Activated T-cell treated with anti-CD3 and anti-CD28 coated beads for 48 hours (primary cell): Measurements from ENCODE around the gene CAPN2.

Experiments used
- DNase-seq: peaks from one replicate; pipeline ENCODE4 v3.0.0-alpha.2; 2020; ENCODE audit warnings: low read depth

The CAPN2 gene

GRCh38 chr1:223712194-223712849 lies at the start of gene CAPN2:
CAPN2 (plus strand) TSS chr1:223712539; CDS start chr1:223712641, 102 bp downstream.
- DNase-seq, result peak; percentile 60

DNA sequence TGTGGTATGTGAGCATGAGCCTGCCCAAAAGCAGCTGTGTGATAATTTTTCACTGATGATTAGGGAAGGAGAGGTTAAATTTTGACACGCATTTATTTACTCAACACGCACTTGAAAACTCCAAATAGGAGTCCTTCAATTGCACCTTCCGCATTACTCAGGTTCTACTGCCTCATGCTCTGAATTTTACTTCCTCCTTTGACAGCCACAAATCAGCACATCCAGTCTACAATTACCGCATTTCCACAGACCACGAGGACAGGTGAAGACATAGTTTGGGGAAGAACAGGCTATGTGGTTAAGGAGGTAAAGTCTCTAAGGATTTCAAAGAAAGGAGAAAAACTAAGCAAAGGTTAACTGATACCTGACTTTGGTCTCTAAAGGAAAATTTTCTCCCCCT lies 49.4 kb upstream of the CAPN2 start:
- no peak for DNase-seq

DNA sequence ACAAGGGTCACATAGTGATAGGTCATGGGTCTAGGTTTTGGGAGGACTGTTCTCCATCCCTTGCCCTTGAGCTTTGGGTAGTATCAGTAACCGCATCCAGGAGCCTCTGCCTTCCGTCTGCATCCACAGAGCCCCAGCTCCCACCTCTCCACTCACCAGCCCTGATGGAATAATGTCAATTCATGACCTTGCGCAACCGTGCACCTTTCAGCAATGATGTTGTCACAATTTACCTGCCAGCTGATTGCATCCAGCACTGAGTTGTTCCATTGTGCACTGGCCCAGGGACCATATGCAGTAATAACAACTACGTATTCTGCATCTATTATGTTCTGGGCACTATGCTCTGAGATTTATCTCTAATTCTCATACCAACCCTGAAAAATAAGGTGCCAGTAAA lies 48.2 kb upstream of the CAPN2 start:
- DNase-seq, result no peak

GRCh38 chr1:223665592-223666312 lies 46.6 kb upstream of the CAPN2 start, which contains the start of gene CAPN8:
CAPN8 (minus strand) TSS chr1:223665701; CDS start chr1:223665646, 55 bp downstream.
- DNase-seq, result no peak

GRCh38 chr1:223667484-223668182 lies 44.7 kb upstream of the CAPN2 start:
- DNase-seq, result no peak

DNA sequence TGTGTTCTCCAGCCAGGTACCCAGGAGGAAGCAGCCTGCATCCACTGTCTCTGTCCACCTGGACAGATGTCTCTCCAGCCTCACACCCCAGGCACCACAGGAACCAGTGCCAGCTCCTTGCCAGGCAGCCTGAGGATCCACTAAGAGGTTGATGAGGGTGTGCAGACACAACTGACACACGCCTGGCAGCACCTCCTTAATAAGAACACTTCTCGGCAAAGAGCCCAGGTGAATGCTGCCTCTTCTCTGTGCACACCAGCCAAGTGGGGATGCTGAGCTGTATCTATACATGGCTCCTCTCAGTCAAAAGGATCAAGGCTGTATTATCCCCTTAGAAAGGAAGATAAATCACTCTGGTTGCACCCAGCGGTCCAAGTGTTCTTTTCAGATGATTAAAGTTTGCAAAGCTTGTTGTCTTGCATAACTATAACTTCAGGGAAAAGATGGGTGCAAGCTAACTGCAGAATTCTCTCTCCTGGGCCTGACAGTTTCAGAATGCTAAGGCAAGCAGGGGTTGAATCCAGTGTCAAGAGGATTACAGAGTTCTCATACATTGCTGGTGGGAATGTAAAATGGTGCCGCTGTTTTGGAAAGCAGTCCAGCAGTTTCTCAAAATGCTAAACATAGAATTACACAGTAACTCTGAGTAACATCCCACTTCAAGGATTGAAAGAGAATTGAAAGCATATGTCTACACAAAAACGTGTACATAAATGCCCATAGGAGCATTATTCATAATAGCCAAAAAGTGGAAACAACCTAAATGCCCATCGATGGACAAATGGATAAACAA lies 43.1 kb upstream of the CAPN2 start:
- DNase-seq, result no peak

DNA sequence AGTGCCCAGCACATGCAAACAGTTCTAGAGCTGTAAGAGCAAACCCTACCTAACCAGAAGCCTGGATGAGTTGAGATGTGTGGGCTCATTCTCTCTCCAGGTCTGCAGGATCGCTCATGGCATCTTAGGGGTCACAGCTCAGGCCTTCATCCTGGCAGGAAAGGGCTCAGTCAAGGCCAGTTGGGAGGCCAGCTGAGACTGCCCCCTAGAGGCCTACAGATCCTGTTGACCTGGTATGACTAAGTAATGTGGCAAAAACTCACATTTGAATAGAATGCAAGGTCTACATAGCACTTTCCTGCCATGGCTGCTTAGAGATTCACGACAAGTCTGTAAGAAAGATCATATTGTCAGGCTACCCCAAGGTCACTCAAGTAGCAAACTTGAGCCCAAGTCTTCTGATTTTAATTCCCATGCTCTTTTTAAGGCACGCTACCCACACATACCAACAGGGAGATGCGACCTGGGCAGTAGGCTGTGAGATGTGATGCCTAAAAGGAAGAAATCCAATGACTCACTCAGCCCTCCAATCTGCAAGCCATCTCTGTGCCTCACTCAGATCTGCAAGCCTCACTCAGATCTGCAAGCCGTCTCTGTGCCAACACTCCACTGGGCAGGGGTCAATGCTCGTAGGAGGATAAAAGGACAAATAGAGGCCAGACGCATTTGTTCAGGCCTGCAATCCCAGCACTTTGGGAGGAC lies 41.7 kb upstream of the CAPN2 start:
- DNase-seq, result no peak

GRCh38 chr1:223674119-223674890 lies 38.0 kb upstream of the CAPN2 start:
- DNase-seq, result no peak

- DNase-seq, result no peak
Measured at GRCh38 chr1:223678841-223679240, 33.5 kb upstream of the CAPN2 start.

- DNase-seq, result no peak
Measured at GRCh38 chr1:223680188-223680587, 32.2 kb upstream of the CAPN2 start.

GRCh38 chr1:223682502-223682901 lies 29.8 kb upstream of the CAPN2 start:
- no peak for DNase-seq

DNA sequence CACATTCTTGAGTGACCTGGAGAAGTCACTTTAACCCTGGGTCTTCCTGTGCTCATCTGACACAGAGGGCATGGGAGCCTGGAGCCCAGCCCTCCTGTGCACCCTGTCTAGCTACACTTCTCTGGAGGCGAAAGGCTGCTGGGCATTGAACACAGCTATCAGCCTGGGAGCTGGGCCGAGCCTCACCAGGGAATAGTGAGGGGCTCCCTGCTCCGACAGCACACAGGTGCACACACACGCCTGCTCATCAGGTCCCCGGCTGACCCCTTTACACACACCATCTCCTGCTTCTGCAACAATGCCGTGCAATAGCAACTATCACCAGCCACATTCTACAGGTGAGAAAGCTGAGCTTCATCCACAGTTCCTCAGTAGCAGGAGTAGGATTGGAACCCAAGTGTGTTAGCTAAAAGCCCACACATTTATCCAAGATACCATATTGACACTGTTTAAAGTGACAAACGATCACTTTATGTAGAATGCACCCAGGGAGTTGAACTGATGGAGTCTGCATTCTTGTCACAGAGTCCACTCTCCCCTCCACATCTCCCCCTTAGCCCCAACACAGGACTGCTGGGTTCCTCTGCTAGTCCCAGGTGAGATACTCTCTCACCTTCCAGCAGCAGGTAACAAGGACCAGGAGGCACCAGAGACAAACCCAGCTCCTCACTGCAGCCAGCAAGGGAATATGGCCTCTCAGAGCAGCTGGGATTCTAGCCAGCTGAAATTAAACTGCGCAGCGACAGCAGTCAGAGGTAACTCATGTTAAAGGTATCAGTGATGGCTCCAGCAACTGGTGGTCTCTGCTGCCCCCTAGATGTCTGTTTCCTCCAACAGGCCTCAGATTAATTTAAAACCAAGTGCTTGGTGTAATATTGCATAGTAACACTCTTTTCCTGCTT lies 28.5 kb upstream of the CAPN2 start:
- DNase-seq, result peak; percentile 34

DNA sequence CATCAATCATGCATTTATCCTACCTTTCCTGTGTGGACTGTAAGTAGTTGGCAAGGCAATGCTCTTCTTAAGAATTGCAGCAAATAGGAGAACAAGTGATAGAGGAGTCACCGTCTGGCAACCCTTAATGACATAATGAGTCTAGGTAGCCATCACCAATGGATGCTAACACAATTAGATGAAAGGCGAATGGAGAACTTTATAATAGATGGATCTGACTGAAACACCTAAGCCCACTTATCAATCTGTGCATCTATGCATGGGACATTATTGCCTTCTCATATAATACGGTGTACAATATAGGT lies 27.9 kb upstream of the CAPN2 start:
- no peak for DNase-seq

GRCh38 chr1:223691121-223691520 lies 21.2 kb upstream of the CAPN2 start:
- DNase-seq, result no peak

GRCh38 chr1:223695014-223695548 lies 17.3 kb upstream of the CAPN2 start:
- no peak for DNase-seq

- no peak for DNase-seq
Measured at GRCh38 chr1:223695941-223696340, 16.4 kb upstream of the CAPN2 start.

DNA sequence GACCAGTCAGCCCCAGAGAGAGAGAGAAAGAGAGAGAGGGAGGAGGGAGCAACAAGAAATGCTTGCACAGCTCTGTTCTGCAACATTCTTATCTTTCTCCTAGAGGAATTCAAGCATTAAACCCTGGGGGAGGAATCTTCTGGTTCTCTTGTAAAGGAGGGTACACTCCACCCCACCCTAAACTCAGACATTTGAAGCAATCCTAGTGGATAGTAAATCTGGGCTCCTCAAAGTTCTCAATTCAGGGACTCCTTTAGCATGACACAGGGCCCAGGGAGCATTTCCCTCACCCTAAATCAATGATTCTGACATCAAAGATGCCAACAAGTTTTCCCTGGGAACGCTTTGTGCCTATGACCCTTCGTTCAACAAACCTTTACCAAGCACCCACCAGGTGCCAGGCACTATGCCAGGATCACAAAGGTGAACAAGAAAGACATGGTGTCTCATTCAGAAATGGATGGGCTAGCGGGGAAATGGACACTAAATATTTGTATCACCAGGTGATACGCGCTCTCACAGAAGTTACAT lies 11.9 kb upstream of the CAPN2 start:
- DNase-seq, result no peak

- DNase-seq, result no peak
Measured at GRCh38 chr1:223700942-223701637, 11.2 kb upstream of the CAPN2 start.
